SH-SY5Y (cell line): ENCODE data around the gene FTCD.

ENCODE experiments used
- GATA2 ChIP-seq: IDR thresholded peaks from 2 replicates; pipeline ENCODE4 v1.6.1; 2011; ENCODE audit warnings: mild to moderate bottlenecking, low read depth, low read length
- GATA3 ChIP-seq: IDR thresholded peaks from 2 replicates; pipeline ENCODE4 v1.6.1; 2011; ENCODE audit warnings: low read depth, mild to moderate bottlenecking, low read length, moderate library complexity

DNA sequence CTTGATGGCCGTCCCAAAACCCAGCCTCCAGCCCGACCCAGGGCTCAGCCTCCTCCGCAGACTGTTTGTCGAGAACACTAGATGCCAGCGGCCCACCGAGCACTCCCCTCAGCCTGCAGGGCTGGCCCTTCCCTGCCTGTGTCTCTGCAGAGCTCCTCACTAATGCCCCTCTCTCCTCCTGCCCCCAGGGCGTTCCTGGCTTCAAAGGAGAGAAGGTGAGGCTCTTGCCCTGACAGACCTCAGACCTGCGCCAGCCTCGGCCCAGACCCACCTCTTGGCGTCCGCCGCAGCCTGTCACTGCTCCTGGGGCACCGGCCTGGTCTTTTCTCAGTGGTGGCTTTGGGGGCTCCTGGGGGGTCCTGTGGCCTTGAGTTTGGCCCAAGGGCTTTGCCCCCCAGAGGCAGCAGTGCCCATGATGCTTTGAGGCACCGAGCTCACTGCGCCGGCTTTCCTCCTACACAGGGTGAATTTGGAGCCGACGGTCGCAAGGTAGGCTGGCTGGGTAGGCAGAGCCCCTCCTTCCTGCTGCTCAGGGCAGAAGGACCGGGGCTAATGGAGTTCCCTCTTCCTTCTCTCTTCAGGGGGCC is 39.1 kb downstream of the FTCD start:
- TF ChIP-seq GATA2: no peak
- no peak for TF ChIP-seq GATA3
